ENCODE data around the gene MORN3. TPM values are rescaled to one million over a fixed set of nuclear protein-coding genes. Genes with fewer than 3 reads are reported as not detected.

Gene MORN3
- polyA plus RNA-seq, 1 donor from 2014 or later: 3.4 TPM

- Histone ChIP-seq H3F3A (ENCODE audit: insufficient read depth, low read length, poor library complexity, severe bottlenecking) (no peaks in the 10 kb centered on the region), H3K27ac (ENCODE audit: low read length) (no peak overlapping the region), H3K9me2 (ENCODE audit: insufficient read depth, low read length) (no peaks in the 10 kb centered on the region), H2AFZ (ENCODE audit: low read depth, low read length) (no peak overlapping the region), H3K79me2 (replicated peaks; ENCODE audit: insufficient read depth, low read length) (no peaks in the 10 kb centered on the region), H3K27me3 (ENCODE audit: insufficient read depth, low read depth, low read length) (no peaks in the 10 kb centered on the region), H3K36me3 (ENCODE audit: insufficient read depth, low read length) (no peaks in the 10 kb centered on the region), H3K4me2 (ENCODE audit: low read length) (no peak overlapping the region), H4K20me1 (ENCODE audit: insufficient read depth) (no peaks in the 10 kb centered on the region), H3K9ac (ENCODE audit: low read length) (no peak overlapping the region), H3K9me3 (ENCODE audit: low read length) (no peaks in the 10 kb centered on the region), H3K4me3 (ENCODE audit: low read length) (no peak overlapping the region)
- TF ChIP-seq RAD21 (conservative IDR thresholded peaks at IDR 0.05) (no peak), SMC3 (conservative IDR thresholded peaks at IDR 0.05; ENCODE audit: poor library complexity) (no peak), POLR2AphosphoS5 (IDR thresholded peaks at IDR 0.05) (no peak), REST (IDR thresholded peaks at IDR 0.05; ENCODE audit: borderline replicate concordance) (no peak), EP300 (conservative IDR thresholded peaks at IDR 0.05; ENCODE audit: poor library complexity, severe bottlenecking) (no peak), TAF1 (IDR thresholded peaks at IDR 0.05; ENCODE audit: low read depth) (no peak), EZH2 (IDR thresholded peaks at IDR 0.05; ENCODE audit: borderline replicate concordance, insufficient read depth, low read length, poor library complexity, severe bottlenecking) (no peak)
Measured at GRCh38 chr12:121651320-121651719, 18.1 kb downstream of the MORN3 start.

GRCh38 chr12:121649819-121650353 lies 19.6 kb downstream of the MORN3 start:
- Histone ChIP-seq H3K79me2 (replicated peaks; ENCODE audit: insufficient read depth, low read length) (no peaks in the 10 kb centered on the region), H3F3A (ENCODE audit: insufficient read depth, low read length, poor library complexity, severe bottlenecking) (no peaks in the 10 kb centered on the region), H3K9me2 (ENCODE audit: insufficient read depth, low read length) (no peaks in the 10 kb centered on the region), H3K27me3 (ENCODE audit: insufficient read depth, low read depth, low read length) (no peaks in the 10 kb centered on the region), H3K4me3 (ENCODE audit: low read length) (no peak overlapping the region), H3K4me2 (ENCODE audit: low read length) (no peak overlapping the region), H2AFZ (ENCODE audit: low read depth, low read length) (no peak overlapping the region), H3K9me3 (ENCODE audit: low read length) (no peaks in the 10 kb centered on the region), H3K36me3 (ENCODE audit: insufficient read depth, low read length) (no peaks in the 10 kb centered on the region), H3K27ac (ENCODE audit: low read length) (no peak overlapping the region), H3K9ac (ENCODE audit: low read length) (no peak overlapping the region), H4K20me1 (ENCODE audit: insufficient read depth) (no peaks in the 10 kb centered on the region)
- no peak for TF ChIP-seq RAD21 (conservative IDR thresholded peaks at IDR 0.05)
- no peak for TF ChIP-seq SMC3 (conservative IDR thresholded peaks at IDR 0.05; ENCODE audit: poor library complexity)
- TF ChIP-seq TAF1 (IDR thresholded peaks at IDR 0.05; ENCODE audit: low read depth): no peak
- no peak for TF ChIP-seq MXI1 (conservative IDR thresholded peaks at IDR 0.05; ENCODE audit: poor library complexity, severe bottlenecking)
- no peak for TF ChIP-seq EZH2 (IDR thresholded peaks at IDR 0.05; ENCODE audit: borderline replicate concordance, insufficient read depth, low read length, poor library complexity, severe bottlenecking)
- no peak for TF ChIP-seq EP300 (conservative IDR thresholded peaks at IDR 0.05; ENCODE audit: poor library complexity, severe bottlenecking)
- no peak for TF ChIP-seq REST (IDR thresholded peaks at IDR 0.05; ENCODE audit: borderline replicate concordance)
- no peak for TF ChIP-seq POLR2AphosphoS5 (IDR thresholded peaks at IDR 0.05)
- TF ChIP-seq CTCF (IDR thresholded peaks at IDR 0.05; ENCODE audit: poor library complexity, severe bottlenecking): no peak
